K562 (cell line): ENCODE results near the gene ZCCHC14. TPM values are rescaled to one million over a fixed set of nuclear protein-coding genes. Genes with fewer than 3 reads are reported as not detected.

Source experiments
- ATAC-seq: fragments of 200-7000 bp; cut with Tn5 transposase; 3 replicates; pipeline ENCODE4 v1.9.1; 2020; ENCODE audit warnings: moderate library complexity
- BruUV-seq: library from RNA; stranded (reverse); fragments of 400-500 nt; replicated peaks from 2 replicates; lab custom pipeline; 2021; lab: Mats Ljungman, UMichigan
- CTCF ChIA-PET: fragments of 300-600 bp; formaldehyde crosslinking; extraction: SDS; loops from one replicate; lab custom pipeline; 2021; ENCODE audit warnings: low intra/inter-chr PET ratio; lab: Yijun Ruan, JAX
- POLR2A ChIA-PET: fragments of 300-600, 350-650 bp; sonication (Branson Sonifier 250); formaldehyde crosslinking; extraction: SDS; loops from one replicate; lab custom pipeline; 2021; ENCODE audit warnings: antibody characterized with exemption, inconsistent platforms; lab: Yijun Ruan, JAX
- DNase-seq, 4 experiments: peaks; one replicate each; pipeline versions ENCODE4 v3.0.0 to v3.0.0-alpha.2; 2011 to 2018; ENCODE audit warnings: low spot score in 3 of 4, mixed read lengths in 3 of 4; ENCODE audit errors: extremely low read depth in 1 of 4
- FAIRE-seq: peaks from 2 replicates; lab custom pipeline; 2011; peaks lifted over from hg19 to GRCh38; lab: Jason Lieb, UNC
- H2AFZ ChIP-seq: 2 replicates; pipeline ENCODE4 v1.6.0; 2011; ENCODE audit warnings: low read depth, low read length, control low read depth, inconsistent platforms
- H3K27ac ChIP-seq: fragments of 200-600 bp; 3 replicates; pipeline ENCODE4 v1.8.0; 2011; ENCODE audit warnings: low read depth, mild to moderate bottlenecking, control low read depth, inconsistent platforms, low read length, moderate library complexity, mixed read lengths; ENCODE audit errors: extremely low read depth
- H3K27me3 ChIP-seq, 2 experiments: fragments of 300-600 bp in 1 of 2; 2 replicates in 1 of 2; 3 replicates in 1 of 2; pipeline versions ENCODE4 v1.6.0 to v1.8.0; 2011; ENCODE audit warnings: inconsistent platforms in 2 of 2, low read length in 2 of 2, mild to moderate bottlenecking in 1 of 2, mixed read lengths in 1 of 2, moderate library complexity in 1 of 2; ENCODE audit not compliant: control insufficient read depth in 2 of 2, insufficient read depth in 2 of 2
- H3K36me3 ChIP-seq: fragments of 300-600 bp; 3 replicates; pipeline ENCODE4 v1.8.0; 2011; ENCODE audit warnings: mild to moderate bottlenecking, low read length, inconsistent platforms; ENCODE audit not compliant: control insufficient read depth, insufficient read depth
- H3K4me1 ChIP-seq, 2 experiments: fragments of 200-600 bp in 1 of 2; replicated peaks in 1 of 2; 2 replicates in 1 of 2; 3 replicates in 1 of 2; pipeline versions ENCODE4 v1.5.1 to v1.8.0; 2011; ENCODE audit warnings: inconsistent platforms in 2 of 2, low read length in 2 of 2, mild to moderate bottlenecking in 1 of 2, mixed read lengths in 1 of 2, moderate library complexity in 1 of 2; ENCODE audit not compliant: control insufficient read depth in 2 of 2, insufficient read depth in 2 of 2
- H3K4me2 ChIP-seq: 2 replicates; pipeline ENCODE4 v1.6.1; 2011; ENCODE audit warnings: low read length, control low read depth, inconsistent platforms, mixed read lengths; ENCODE audit not compliant: insufficient read depth
- H3K4me3 ChIP-seq: fragments of 200-600 bp; sonication (generic), shearing (Covaris generic); 2 replicates; pipeline ENCODE4 v1.5.1; 2016; ENCODE audit warnings: control low read depth, inconsistent platforms
- H3K79me2 ChIP-seq: fragments of 200-600 bp; 3 replicates; pipeline ENCODE4 v1.8.0; 2011; ENCODE audit warnings: low read length, inconsistent platforms; ENCODE audit not compliant: control insufficient read depth, insufficient read depth
- H3K9ac ChIP-seq, 2 experiments: 2 replicates each; pipeline versions ENCODE4 v1.6.0 to v1.6.1; 2011; ENCODE audit warnings: low read depth in 2 of 2, low read length in 2 of 2, control low read depth in 1 of 2, inconsistent platforms in 1 of 2, mild to moderate bottlenecking in 1 of 2, mixed read lengths in 1 of 2; ENCODE audit not compliant: insufficient read depth in 1 of 2
- H3K9me1 ChIP-seq: one replicate; pipeline ENCODE4 v1.6.0; 2011; ENCODE audit warnings: inconsistent platforms, mild to moderate bottlenecking, low read length, moderate library complexity; ENCODE audit not compliant: control insufficient read depth, insufficient read depth
- H3K9me3 ChIP-seq: replicated peaks from 2 replicates; pipeline ENCODE4 v1.5.1; 2011; ENCODE audit warnings: low read depth, low read length, inconsistent platforms; ENCODE audit not compliant: control insufficient read depth, insufficient read depth
- H4K20me1 ChIP-seq: replicated peaks from 2 replicates; pipeline ENCODE4 v1.6.1; 2011; ENCODE audit warnings: low read length, inconsistent platforms, mixed read lengths; ENCODE audit not compliant: control insufficient read depth, insufficient read depth
- BMI1 ChIP-seq: fragments of 150-350 bp; IDR thresholded peaks from 2 replicates; pipeline ENCODE4 v1.6.1; 2014; ENCODE audit warnings: low read length
- MAFF ChIP-seq: IDR thresholded peaks from 2 replicates; pipeline ENCODE4 v1.6.1; 2012; ENCODE audit warnings: low read length, improper control_type of control experiment
- RBM14 ChIP-seq: fragments of 200-400 bp; formaldehyde crosslinking; IDR thresholded peaks from 2 replicates; pipeline ENCODE4 v1.6.1; 2018; ENCODE audit warnings: low read depth, mild to moderate bottlenecking, low read length, moderate library complexity, borderline replicate concordance; ENCODE audit not compliant: insufficient read depth
- RNF2 ChIP-seq: sonication (generic); IDR thresholded peaks from 2 replicates; pipeline ENCODE4 v1.6.1; 2016
- SAFB2 ChIP-seq: fragments of 200-400 bp; formaldehyde crosslinking; IDR thresholded peaks from 2 replicates; pipeline ENCODE4 v1.6.1; 2018; ENCODE audit warnings: borderline replicate concordance, low read length, low read depth, moderate library complexity; ENCODE audit not compliant: severe bottlenecking
- TAF1 ChIP-seq: IDR thresholded peaks from 2 replicates; pipeline ENCODE4 v1.6.1; 2011; ENCODE audit warnings: mild to moderate bottlenecking, low read length, moderate library complexity; ENCODE audit not compliant: insufficient read depth, control insufficient read depth, severe bottlenecking; ENCODE audit errors: extremely low read depth
- TBP ChIP-seq: optimal IDR thresholded peaks from 2 replicates; pipeline ENCODE3; 2011; ENCODE audit warnings: low read depth, low read length, improper control_type of control experiment
- ZEB2 ChIP-seq: fragments of 450-650 bp; IDR thresholded peaks from 2 replicates; pipeline ENCODE4 v1.6.1; 2016
- WGBS: fragments of 100-300 bp; shearing (Covaris generic); methylation state at CpG from one replicate; pipeline ENCODE4 v1.1.6; 2016; ENCODE audit warnings: low coverage, mixed read lengths; ENCODE audit not compliant: insufficient coverage; ENCODE audit errors: missing lambda C conversion rate; 5-methylcytosine and 5-hydroxymethylcytosine counted together
- in situ Hi-C: fragments of 300-500 bp; cut with MboI; formaldehyde crosslinking; loops from 4 replicates; pipeline ENCODE4 v1.15.0; 2018; ENCODE audit warnings: inconsistent platforms, mixed read lengths
- intact Hi-C: fragments of 100-400 bp; cut with micrococcal nuclease; formaldehyde crosslinking; loops from 2 replicates; pipeline ENCODE4 v1.14.2; 2022
- polyA plus RNA-seq, 8 experiments: library from polyadenylated mRNA; depleted of rRNA in 4 of 8; stranded (reverse) in 5 of 8; unstranded in 3 of 8; fragments of >200 nt; fragmentation: Nextera tagmentation in 2 of 8; fragmentation: Illumina TruSeq in 1 of 8; extraction: Ambion mirVana in 2 of 8; extraction: Trizol in 1 of 8; gene quantifications; 2 replicates each; pipeline versions ENCODE4 v1.2.1 to v1.2.3, GENCODE V29; 2011 to 2014; ENCODE audit warnings: inconsistent platforms in 1 of 8, missing spikeins in 1 of 8
- total RNA-seq, 7 experiments: library from RNA; depleted of rRNA in 6 of 7; stranded (reverse); fragments of >200 nt in 6 of 7; fragmentation: Illumina TruSeq in 2 of 7; extraction: Trizol in 2 of 7; gene quantifications; 2 replicates each; pipeline versions ENCODE4 v1.2.1 to v1.2.3, GENCODE V29; 2011 to 2021; ENCODE audit warnings: low replicate concordance in 1 of 7

Gene ZCCHC14
- total and polyA plus RNA-seq, 9 of the 15 experiments (the other 6 are each of a cell fraction or from before 2014, with no cell fraction given), result 1.5 to 12.4 (median 2.9) TPM

GRCh38 chr16:87445486-87445885 lies 47.3 kb downstream of the ZCCHC14 start:
- in situ Hi-C loops (no loop called here), intact Hi-C loops (no loop called here)
- Histone ChIP-seq H3K9me3 (no peaks in the 10 kb centered on the region), H3K27me3 (no peaks in the 10 kb centered on the region), H3K4me1 (peaks cover 0 to 6% of the 10 kb centered on the region in 2 experiments; a peak in 1 of 5 replicates), H2AFZ (no peak overlapping the region), H3K4me2 (no peak overlapping the region), H4K20me1 (no peaks in the 10 kb centered on the region), H3K79me2 (no peaks in the 10 kb centered on the region), H3K9me1 (no peaks in the 10 kb centered on the region), H3K9ac (no peak overlapping the region), H3K36me3 (peaks cover 19% of the 10 kb centered on the region; the same call in 1 of the 3 replicates), H3K27ac (no peak overlapping the region), H3K4me3 (no peak overlapping the region)
- ChIA-PET CTCF (no interaction called here), POLR2A (no interaction called here)
- ATAC-seq (no peak), DNase-seq (no peak), FAIRE-seq (no peak)
- TF ChIP-seq RNF2, result no peak
- TF ChIP-seq BMI1, result no peak
- no peak for TF ChIP-seq SAFB2
- no peak for TF ChIP-seq ZEB2
- no peak for TF ChIP-seq MAFF
- TF ChIP-seq RBM14, result no peak
- WGBS, result 87% methylated on average over 7 of the region's 7 CpGs
- no TSS peak for BruUV-seq

GRCh38 chr16:87443964-87444363 lies 48.9 kb downstream of the ZCCHC14 start:
- FAIRE-seq (no peak), DNase-seq (no peak), ATAC-seq (no peak)
- H3K27me3 ChIP-seq, result no peaks in the 10 kb centered on the region
- no peak for TF ChIP-seq TAF1
- no peak for TF ChIP-seq TBP
- no peaks in the 10 kb centered on the region for H3K9me1 ChIP-seq
- H3K4me1 ChIP-seq, result peaks cover 0 to 5% of the 10 kb centered on the region in 2 experiments; a peak in 1 of 5 replicates
- no peak overlapping the region for H3K9ac ChIP-seq
- H4K20me1 ChIP-seq, result no peaks in the 10 kb centered on the region
- 81% methylated on average over 2 of the region's 3 CpGs for WGBS
- H3K79me2 ChIP-seq, result no peaks in the 10 kb centered on the region
- in situ Hi-C loops, result no loop called here
- H3K4me3 ChIP-seq, result no peak overlapping the region
- peaks cover 19% of the 10 kb centered on the region; the same call in 1 of the 3 replicates for H3K36me3 ChIP-seq
- intact Hi-C loops, result no loop called here
- BruUV-seq, result no TSS peak
- no peak overlapping the region for H3K4me2 ChIP-seq
- no peaks in the 10 kb centered on the region for H3K9me3 ChIP-seq
- no peak overlapping the region for H2AFZ ChIP-seq
- POLR2A ChIA-PET, result interaction anchor here (0.6 to 1.3 kb wide), 5 partner anchors 8 to 96 kb away, joined by 3 read pairs; no protein-coding TSS in a partner anchor
- no peak overlapping the region for H3K27ac ChIP-seq
- CTCF ChIA-PET, result no interaction called here
